B cell (primary cell): Measurements from ENCODE around the gene C1orf122. TPM values are rescaled to one million over a fixed set of nuclear protein-coding genes. Genes with fewer than 3 reads are reported as not detected.
A peak's percentile ranks its signal among the peaks of the same experiment; 100 is the strongest.

Source experiments
- ATAC-seq: fragments of 200-7000 bp; cut with Tn5 transposase; one replicate; pipeline ENCODE4 v1.10.0; 2021; ENCODE audit warnings: low read depth, mild to moderate bottlenecking, moderate number of reproducible peaks, moderate library complexity
- CTCF ChIA-PET: fragments of 350-600 bp; sonication (Branson Sonifier 250); formaldehyde crosslinking; loops from one replicate; lab custom pipeline; 2021; ENCODE audit warnings: antibody characterized with exemption, inconsistent platforms; lab: Charles Lee
- POLR2A ChIA-PET: fragments of 350-600 bp; sonication (Branson Sonifier 250); formaldehyde crosslinking; loops from one replicate; lab custom pipeline; 2021; ENCODE audit warnings: antibody characterized with exemption; lab: Charles Lee
- DNase-seq: peaks from one replicate; pipeline ENCODE4 v3.0.0; 2013
- H2AFZ ChIP-seq: 2 replicates; pipeline ENCODE4 v1.6.1; 2012; ENCODE audit warnings: mild to moderate bottlenecking, low read depth, low read length; ENCODE audit not compliant: insufficient read depth, poor library complexity, severe bottlenecking
- H3K27ac ChIP-seq, 2 donors: 1 replicate in 1 of 2; 2 replicates in 1 of 2; pipeline ENCODE4 v1.5.1; 2012 to 2013; ENCODE audit warnings: low read length in 2 of 2, mild to moderate bottlenecking in 2 of 2, moderate library complexity in 1 of 2
- H3K27me3 ChIP-seq, 4 experiments: fragments of 200-600 bp in 1 of 4; sonication (generic) in 1 of 4; replicated peaks in 1 of 4; 1 replicate in 2 of 4; 2 replicates in 2 of 4; pipeline versions ENCODE4 v1.6.1 to v1.7.0; 2013 to 2016; ENCODE audit warnings: low read length in 3 of 4, mild to moderate bottlenecking in 2 of 4, mixed read lengths in 1 of 4, moderate library complexity in 1 of 4; ENCODE audit not compliant: insufficient read depth in 4 of 4, control insufficient read depth in 3 of 4; ENCODE audit errors: control extremely low read depth in 1 of 4
- H3K36me3 ChIP-seq, 2 experiments: replicated peaks in 1 of 2; 1 replicate in 1 of 2; 2 replicates in 1 of 2; pipeline versions ENCODE4 v1.6.1 to v1.7.1; 2013; ENCODE audit warnings: low read length in 1 of 2; ENCODE audit not compliant: insufficient read depth in 2 of 2, control insufficient read depth in 1 of 2; ENCODE audit errors: control extremely low read depth in 1 of 2, extremely low read depth in 1 of 2
- H3K4me1 ChIP-seq, 2 donors: fragments of 200-600 bp in 1 of 2; sonication (generic) in 1 of 2; 1 replicate in 1 of 2; 2 replicates in 1 of 2; pipeline versions ENCODE4 v1.5.1 to v1.6.1; 2013 to 2017; ENCODE audit warnings: low read length in 2 of 2; ENCODE audit not compliant: control insufficient read depth in 2 of 2, insufficient read depth in 2 of 2
- H3K4me2 ChIP-seq: replicated peaks from 2 replicates; pipeline ENCODE3; 2012; ENCODE audit warnings: mild to moderate bottlenecking, low read depth, low read length; ENCODE audit not compliant: poor library complexity, severe bottlenecking
- H3K4me3 ChIP-seq, 5 experiments: fragments of 200-600 bp in 1 of 5; sonication (generic) in 1 of 5; 1 replicate in 3 of 5; 2 replicates in 2 of 5; pipeline versions ENCODE4 v1.5.1 to v1.7.0; 2011 to 2016; ENCODE audit warnings: low read length in 4 of 5, mild to moderate bottlenecking in 4 of 5, low read depth in 2 of 5, control low read depth in 1 of 5, moderate library complexity in 1 of 5; ENCODE audit not compliant: insufficient read depth in 1 of 5; ENCODE audit errors: control extremely low read depth in 1 of 5, extremely low read depth in 1 of 5
- H3K79me2 ChIP-seq: fragments of 200-600 bp; sonication (generic); one replicate; pipeline ENCODE4 v1.6.0; 2016; ENCODE audit warnings: low read length; ENCODE audit not compliant: control insufficient read depth, insufficient read depth
- H3K9ac ChIP-seq: fragments of 200-600 bp; sonication (generic); 2 replicates; pipeline ENCODE4 v1.6.1; 2017; ENCODE audit warnings: mild to moderate bottlenecking, low read length, moderate library complexity
- H3K9me3 ChIP-seq, 3 donors: one replicate each; pipeline versions ENCODE4 v1.6.1 to v1.7.1; 2013; ENCODE audit warnings: low read length in 2 of 3; ENCODE audit not compliant: control insufficient read depth in 2 of 3, insufficient read depth in 1 of 3; ENCODE audit errors: control extremely low read depth in 1 of 3
- H4K20me1 ChIP-seq: 2 replicates; pipeline ENCODE4 v1.6.0; 2012; ENCODE audit warnings: mild to moderate bottlenecking, low read length; ENCODE audit not compliant: insufficient read depth, control insufficient read depth, poor library complexity, severe bottlenecking
- H3K27ac Mint-ChIP-seq: one replicate; pipeline ENCODE4 v1.8.0; 2021; ENCODE audit warnings: mixed read lengths
- H3K27me3 Mint-ChIP-seq: one replicate; pipeline ENCODE4 v1.8.0; 2021; ENCODE audit warnings: mixed read lengths
- H3K4me1 Mint-ChIP-seq: one replicate; pipeline ENCODE4 v1.8.0; 2021; ENCODE audit warnings: mixed read lengths
- H3K4me3 Mint-ChIP-seq: one replicate; pipeline ENCODE4 v1.8.0; 2021; ENCODE audit warnings: mixed read lengths
- H3K9me3 Mint-ChIP-seq: one replicate; pipeline ENCODE4 v1.8.0; 2022; ENCODE audit warnings: mixed read lengths; ENCODE audit not compliant: insufficient read depth
- CTCF ChIP-seq: fragments of 200-600 bp; IDR thresholded peaks from one replicate; pipeline ENCODE4 v1.8.0; 2022; ENCODE audit warnings: antibody characterized with exemption, mild to moderate bottlenecking
- EZH2 ChIP-seq: IDR thresholded peaks from 2 replicates; pipeline ENCODE4 v1.6.1; 2012; ENCODE audit warnings: borderline replicate concordance, low read depth, mild to moderate bottlenecking, moderate library complexity, low read length; ENCODE audit not compliant: insufficient read depth, poor library complexity, severe bottlenecking
- WGBS: methylation state at CpG from one replicate; pipeline ENCODE4 v1.1.5; 2013; ENCODE audit warnings: missing lambda C conversion rate; ENCODE audit not compliant: insufficient coverage; 5-methylcytosine and 5-hydroxymethylcytosine counted together
- intact Hi-C: fragments of 100-400 bp; cut with micrococcal nuclease; formaldehyde crosslinking; loops from one replicate; pipeline ENCODE4 v1.10.0; 2022
- polyA plus RNA-seq: library from polyadenylated mRNA; depleted of rRNA; stranded (reverse); fragments of >200 nt; gene quantifications from 2 replicates; pipeline ENCODE4 v1.2.3, GENCODE V29; 2012
- total RNA-seq, 2 donors: library from RNA; stranded (reverse); fragments of 120-200 nt in 1 of 2; gene quantifications; 1 replicate in 1 of 2; 2 replicates in 1 of 2; pipeline versions ENCODE4 v1.2.3 to v1.2.4, GENCODE V29; 2013 to 2022

The C1orf122 gene
- total and polyA plus RNA-seq, 2 donors (not counting 1 experiment from before 2014, with no cell fraction given): 15.7 to 16.9 TPM

GRCh38 chr1:37850352-37850955 is 42.9 kb downstream of the C1orf122 start:
- WGBS: no CpG with 5 or more reads among the region's 6 CpGs
- Histone ChIP-seq H4K20me1 (no peaks in the 10 kb centered on the region), H3K79me2 (peaks cover 84% of the 10 kb centered on the region), H3K4me1 (peaks cover 36 to 45% of the 10 kb centered on the region in 2 donors), H3K36me3 (peaks cover 0 to 14% of the 10 kb centered on the region in 2 experiments), H3K9me3 (no peaks in the 10 kb centered on the region), H3K4me3 (no peak overlapping the region), H3K27ac (peak overlapping the region in 1 of 2 donors; percentile 77), H3K9ac (no peak overlapping the region), H3K27me3 (no peaks in the 10 kb centered on the region), H2AFZ (no peak overlapping the region), H3K4me2 (peak overlapping the region; percentile 56)
- intact Hi-C loops: no loop called here
- CTCF ChIA-PET: interaction anchor here (1.0 to 3.5 kb wide), 4 partner anchors 9 to 45 kb away, joined by 3 to 16 read pairs (median 3); partner anchors contain the start of gene MTF1
- Mint-ChIP-seq H3K27me3 (no peaks in the 10 kb centered on the region), H3K4me1 (peaks cover 49% of the 10 kb centered on the region), H3K9me3 (no peaks in the 10 kb centered on the region), H3K4me3 (no peak overlapping the region), H3K27ac (no peak overlapping the region)
- TF ChIP-seq CTCF (no peak), EZH2 (no peak)
- POLR2A ChIA-PET: interaction anchor here (0.6 kb wide), 1 partner anchor 73 kb away, joined by 3 read pairs; no protein-coding TSS in a partner anchor
- DNase-seq: no peak
- ATAC-seq: no peak

- peak overlapping the region; percentile 31 for H2AFZ ChIP-seq
Observed at GRCh38 chr1:37851262-37851661, 43.7 kb downstream of the C1orf122 start.

More at GRCh38 chr1:37851262-37851661, 43.7 kb downstream of the C1orf122 start:
- ChIA-PET CTCF (interaction anchor here (1.0 to 3.5 kb wide), 4 partner anchors 8 to 46 kb away, joined by 3 to 16 read pairs (median 3); partner anchors contain the start of gene MTF1), POLR2A (interaction anchor here (0.7 to 1.0 kb wide), 2 partner anchors 80 to 87 kb away, joined by 4 to 5 read pairs; partner anchors contain the start of gene EPHA10)
- H3K4me1 Mint-ChIP-seq: peaks cover 44% of the 10 kb centered on the region
- Histone ChIP-seq H3K27me3 (no peaks in the 10 kb centered on the region), H3K9ac (no peak overlapping the region), H3K79me2 (peaks cover 84% of the 10 kb centered on the region), H3K4me2 (peak overlapping the region; percentile 56), H3K4me1 (peaks cover 31 to 40% of the 10 kb centered on the region in 2 donors), H3K4me3 (no peak overlapping the region), H3K36me3 (peaks cover 0 to 15% of the 10 kb centered on the region in 2 experiments), H4K20me1 (no peaks in the 10 kb centered on the region), H3K9me3 (no peaks in the 10 kb centered on the region), H3K27ac (peak overlapping the region; percentile 43 to 77)
- H3K27me3 Mint-ChIP-seq: no peaks in the 10 kb centered on the region
- intact Hi-C loops: no loop called here
- no peaks in the 10 kb centered on the region for H3K9me3 Mint-ChIP-seq
- ATAC-seq (no peak), DNase-seq (no peak)
- no peak overlapping the region for H3K27ac Mint-ChIP-seq
- no peak overlapping the region for H3K4me3 Mint-ChIP-seq
- TF ChIP-seq EZH2 (no peak), CTCF (no peak)
